ENCODE results near the gene HELLS. TPM values are rescaled to one million over a fixed set of nuclear protein-coding genes. Genes with fewer than 3 reads are reported as not detected.

Gene HELLS
- total and polyA plus RNA-seq, 2 donors (not counting 3 experiments of a cell fraction or from before 2014, with no cell fraction given) = 24.7 to 85.5 TPM

DNA sequence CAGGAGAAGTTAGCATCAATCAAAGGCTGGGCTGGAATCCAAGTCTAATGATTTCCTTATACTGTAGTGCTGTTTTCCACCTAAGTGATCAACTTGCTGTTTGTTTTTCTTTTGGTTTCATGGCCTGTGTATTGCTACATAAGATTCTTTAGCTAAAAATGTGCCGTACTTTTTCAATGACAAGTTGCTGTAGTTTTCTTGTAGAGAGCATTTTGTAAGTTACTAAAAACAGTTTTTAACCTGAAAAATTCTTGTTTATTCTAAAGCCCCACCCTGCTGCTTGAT, 1.3 kb downstream of the HELLS start:
- peaks cover 19% of the 10 kb centered on the region for H3K4me1 ChIP-seq (ENCODE audit: control insufficient read depth, extremely low read depth, insufficient read depth, low read length)
- H3K27me3 ChIP-seq (ENCODE audit: control insufficient read depth in 2 of 2, insufficient read depth in 2 of 2, low read length in 2 of 2) = no peaks in the 10 kb centered on the region
- H3K4me2 ChIP-seq (ENCODE audit: insufficient read depth, low read length) = peak overlapping the region; percentile 81
- FAIRE-seq = peak; percentile 81
- POLR2A ChIA-PET = no interaction called here
- no peaks in the 10 kb centered on the region for H3K9me3 ChIP-seq (replicated peaks; ENCODE audit: control insufficient read depth, insufficient read depth, low read length)
- H2AFZ ChIP-seq (ENCODE audit: low read depth, low read length) = peak overlapping the region; percentile 89
- DNase-seq (ENCODE audit: low read depth, low spot score) = peak; percentile 46
- H3K36me3 ChIP-seq (ENCODE audit: control insufficient read depth in 2 of 2, extremely low read depth in 1 of 2, insufficient read depth in 2 of 2, low read length in 2 of 2) = no peaks in the 10 kb centered on the region
- peak overlapping the region; percentile 84 to 88 (median 86) for H3K4me3 ChIP-seq (replicated peaks in 1 of 3; ENCODE audit: insufficient read depth in 1 of 3, low read depth in 1 of 3, low read length in 3 of 3)
- H3K79me2 ChIP-seq (ENCODE audit: control insufficient read depth, insufficient read depth, low read length) = peaks cover 46% of the 10 kb centered on the region
- H3K27ac ChIP-seq (ENCODE audit: insufficient read depth, low read depth, low read length) = no peak overlapping the region
- dilution Hi-C loops (cut with MboI; ENCODE audit: extremely low pct_ligation_motif_present, low sequenced_read_pairs) = no loop called here
- intact Hi-C loops (cut with micrococcal nuclease) = loop anchor here (5.0 to 10.0 kb wide), 2 partner anchors 185 to 842 kb away; partner anchors contain the start of genes FRA10AC1 and NOC3L
- no peak for TF ChIP-seq POLR2AphosphoS5 (IDR thresholded peaks at IDR 0.05; ENCODE audit: insufficient read depth, low read depth, low read length)
- TF ChIP-seq EZH2 (IDR thresholded peaks at IDR 0.05; ENCODE audit: borderline replicate concordance, low read depth, low read length, severe bottlenecking) = no peak
- TF ChIP-seq MYC (IDR thresholded peaks at IDR 0.05; ENCODE audit: low read depth, low read length) = no peak
- TF ChIP-seq, protein P1, sequence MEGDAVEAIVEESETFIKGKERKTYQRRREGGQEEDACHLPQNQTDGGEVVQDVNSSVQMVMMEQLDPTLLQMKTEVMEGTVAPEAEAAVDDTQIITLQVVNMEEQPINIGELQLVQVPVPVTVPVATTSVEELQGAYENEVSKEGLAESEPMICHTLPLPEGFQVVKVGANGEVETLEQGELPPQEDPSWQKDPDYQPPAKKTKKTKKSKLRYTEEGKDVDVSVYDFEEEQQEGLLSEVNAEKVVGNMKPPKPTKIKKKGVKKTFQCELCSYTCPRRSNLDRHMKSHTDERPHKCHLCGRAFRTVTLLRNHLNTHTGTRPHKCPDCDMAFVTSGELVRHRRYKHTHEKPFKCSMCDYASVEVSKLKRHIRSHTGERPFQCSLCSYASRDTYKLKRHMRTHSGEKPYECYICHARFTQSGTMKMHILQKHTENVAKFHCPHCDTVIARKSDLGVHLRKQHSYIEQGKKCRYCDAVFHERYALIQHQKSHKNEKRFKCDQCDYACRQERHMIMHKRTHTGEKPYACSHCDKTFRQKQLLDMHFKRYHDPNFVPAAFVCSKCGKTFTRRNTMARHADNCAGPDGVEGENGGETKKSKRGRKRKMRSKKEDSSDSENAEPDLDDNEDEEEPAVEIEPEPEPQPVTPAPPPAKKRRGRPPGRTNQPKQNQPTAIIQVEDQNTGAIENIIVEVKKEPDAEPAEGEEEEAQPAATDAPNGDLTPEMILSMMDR (IDR thresholded peaks at IDR 0.05; ENCODE audit: extremely low read depth in 1 of 2, insufficient read depth in 1 of 2, low read depth in 1 of 2, low read length in 2 of 2) = no peak
- TF ChIP-seq FOS (IDR thresholded peaks at IDR 0.05; ENCODE audit: borderline replicate concordance, insufficient read depth, low read length) = no peak
- TF ChIP-seq, protein P2, sequence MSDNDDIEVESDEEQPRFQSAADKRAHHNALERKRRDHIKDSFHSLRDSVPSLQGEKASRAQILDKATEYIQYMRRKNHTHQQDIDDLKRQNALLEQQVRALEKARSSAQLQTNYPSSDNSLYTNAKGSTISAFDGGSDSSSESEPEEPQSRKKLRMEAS (IDR thresholded peaks at IDR 0.05; ENCODE audit: insufficient read depth, insufficient read length) = no peak
- no peak for TF ChIP-seq GATA2 (IDR thresholded peaks at IDR 0.05; ENCODE audit: insufficient read depth, insufficient read length, low read depth, low read length)
- TF ChIP-seq POLR2A (IDR thresholded peaks at IDR 0.05; ENCODE audit: low read depth, low read length) = no peak
- BruUV-seq (replicated peaks) = no TSS peak
- no peaks in the 10 kb centered on the region for H4K20me1 ChIP-seq (replicated peaks; ENCODE audit: control insufficient read depth, extremely low read depth, insufficient read depth, low read length)
- CTCF ChIA-PET = no interaction called here
- H3K9me1 ChIP-seq (replicated peaks; ENCODE audit: control insufficient read depth, extremely low read depth, insufficient read depth, low read length) = no peaks in the 10 kb centered on the region
- H3K9ac ChIP-seq (replicated peaks; ENCODE audit: extremely low read depth, insufficient read depth, low read length) = peak overlapping the region; percentile 93

Data from endothelial cell of umbilical vein (primary cell).